ENCODE measurements around the gene LRFN5.

GRCh38 chr14:41925409-41925808 lies 318.7 kb downstream of the LRFN5 start:
- no peak for TF ChIP-seq POLR2A (IDR thresholded peaks at IDR 0.05)
- no peak for TF ChIP-seq POLR2AphosphoS5 (IDR thresholded peaks at IDR 0.05)
